Natural killer cell (primary cell): Measurements from ENCODE around the gene KCNT1. TPM values are rescaled to one million over a fixed set of nuclear protein-coding genes. Genes with fewer than 3 reads are reported as not detected.

Source experiments
- ATAC-seq, 3 donors: fragments of 150-1000 bp in 2 of 3; fragments of 200-7000 bp in 1 of 3; cut with Tn5 transposase; 1 replicate in 1 of 3; 2 replicates in 2 of 3; pipeline ENCODE4 v1.10.0; 2021; ENCODE audit warnings: mild to moderate bottlenecking in 2 of 3, moderate library complexity in 2 of 3
- DNase-seq, 2 donors: peaks; one replicate each; pipeline versions ENCODE4 v3.0.0 to v3.0.0-alpha.2; 2013 to 2021; ENCODE audit warnings: mixed read lengths in 1 of 2
- H3K27ac ChIP-seq: one replicate; pipeline ENCODE4 v1.5.1; 2013; ENCODE audit warnings: mild to moderate bottlenecking, low read length
- H3K27me3 ChIP-seq: one replicate; pipeline ENCODE4 v1.6.1; 2013; ENCODE audit warnings: low read length; ENCODE audit not compliant: control insufficient read depth, insufficient read depth
- H3K36me3 ChIP-seq: one replicate; pipeline ENCODE4 v1.6.1; 2013; ENCODE audit warnings: low read length; ENCODE audit not compliant: control insufficient read depth, insufficient read depth
- H3K4me1 ChIP-seq: one replicate; pipeline ENCODE4 v1.6.1; 2013; ENCODE audit warnings: low read length; ENCODE audit not compliant: control insufficient read depth, insufficient read depth
- H3K4me3 ChIP-seq: one replicate; pipeline ENCODE4 v1.5.1; 2013; ENCODE audit warnings: low read length
- H3K9me3 ChIP-seq: one replicate; pipeline ENCODE4 v1.6.1; 2013; ENCODE audit warnings: low read length; ENCODE audit not compliant: control insufficient read depth, insufficient read depth
- H3K27ac Mint-ChIP-seq, 2 donors: one replicate each; pipeline ENCODE4 v1.8.0; 2022; ENCODE audit warnings: mild to moderate bottlenecking in 2 of 2, mixed read lengths in 2 of 2, moderate library complexity in 1 of 2
- H3K27me3 Mint-ChIP-seq, 2 donors: one replicate each; pipeline ENCODE4 v1.8.0; 2022; ENCODE audit warnings: low read depth in 2 of 2, mixed read lengths in 2 of 2
- H3K36me3 Mint-ChIP-seq: one replicate; pipeline ENCODE4 v1.8.0; 2022; ENCODE audit warnings: mixed read lengths
- H3K4me1 Mint-ChIP-seq, 2 donors: one replicate each; pipeline ENCODE4 v1.8.0; 2022; ENCODE audit warnings: mixed read lengths in 2 of 2
- H3K4me3 Mint-ChIP-seq: one replicate; pipeline ENCODE4 v1.8.0; 2022; ENCODE audit warnings: mild to moderate bottlenecking, moderate library complexity, mixed read lengths
- H3K9me3 Mint-ChIP-seq, 2 donors: one replicate each; pipeline ENCODE4 v1.8.0; 2022; ENCODE audit warnings: mixed read lengths in 2 of 2
- WGBS: methylation state at CpG from one replicate; pipeline ENCODE4 v1.1.7; 2013; ENCODE audit warnings: missing lambda C conversion rate; ENCODE audit not compliant: insufficient coverage; 5-methylcytosine and 5-hydroxymethylcytosine counted together
- intact Hi-C: fragments of 100-400 bp; cut with micrococcal nuclease; formaldehyde crosslinking; loops from one replicate; pipeline ENCODE4 v1.14.2; 2022
- total RNA-seq, 4 donors: library from RNA; stranded (reverse); fragments of 120-200 nt in 1 of 4; gene quantifications; one replicate each; pipeline versions ENCODE4 v1.2.3 to v1.2.4, GENCODE V29; 2013 to 2022
- TF ChIP-seq, protein P1 (sequence below): fragments of 200-600 bp; IDR thresholded peaks from one replicate; pipeline ENCODE4 v1.8.0; 2022; ENCODE audit warnings: antibody characterized with exemption

The KCNT1 gene
- total RNA-seq, 3 donors from 2014 or later (not counting 1 experiment from before 2014, with no cell fraction given), result 0.52 to 1.2 (median 0.88) TPM

- H3K36me3 Mint-ChIP-seq, result no peaks in the 10 kb centered on the region
- H3K4me3 Mint-ChIP-seq, result no peak overlapping the region
- intact Hi-C loops, result no loop called here
- H3K36me3 ChIP-seq, result no peaks in the 10 kb centered on the region
- WGBS, result 80% methylated on average over 14 of the region's 14 CpGs
- peaks cover 6% of the 10 kb centered on the region for H3K27me3 ChIP-seq
- DNase-seq, result no peak
- H3K4me1 ChIP-seq, result peaks cover 17% of the 10 kb centered on the region
- no peaks in the 10 kb centered on the region for H3K9me3 ChIP-seq
- no peak overlapping the region for H3K4me3 ChIP-seq
- ATAC-seq, result no peak
- no peak overlapping the region for H3K27ac Mint-ChIP-seq
- TF ChIP-seq, protein P1, sequence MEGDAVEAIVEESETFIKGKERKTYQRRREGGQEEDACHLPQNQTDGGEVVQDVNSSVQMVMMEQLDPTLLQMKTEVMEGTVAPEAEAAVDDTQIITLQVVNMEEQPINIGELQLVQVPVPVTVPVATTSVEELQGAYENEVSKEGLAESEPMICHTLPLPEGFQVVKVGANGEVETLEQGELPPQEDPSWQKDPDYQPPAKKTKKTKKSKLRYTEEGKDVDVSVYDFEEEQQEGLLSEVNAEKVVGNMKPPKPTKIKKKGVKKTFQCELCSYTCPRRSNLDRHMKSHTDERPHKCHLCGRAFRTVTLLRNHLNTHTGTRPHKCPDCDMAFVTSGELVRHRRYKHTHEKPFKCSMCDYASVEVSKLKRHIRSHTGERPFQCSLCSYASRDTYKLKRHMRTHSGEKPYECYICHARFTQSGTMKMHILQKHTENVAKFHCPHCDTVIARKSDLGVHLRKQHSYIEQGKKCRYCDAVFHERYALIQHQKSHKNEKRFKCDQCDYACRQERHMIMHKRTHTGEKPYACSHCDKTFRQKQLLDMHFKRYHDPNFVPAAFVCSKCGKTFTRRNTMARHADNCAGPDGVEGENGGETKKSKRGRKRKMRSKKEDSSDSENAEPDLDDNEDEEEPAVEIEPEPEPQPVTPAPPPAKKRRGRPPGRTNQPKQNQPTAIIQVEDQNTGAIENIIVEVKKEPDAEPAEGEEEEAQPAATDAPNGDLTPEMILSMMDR, result no peak
- no peaks in the 10 kb centered on the region for H3K4me1 Mint-ChIP-seq
- H3K27me3 Mint-ChIP-seq, result peaks cover 5 to 18% of the 10 kb centered on the region in 2 donors
- H3K27ac ChIP-seq, result no peak overlapping the region
- H3K9me3 Mint-ChIP-seq, result no peaks in the 10 kb centered on the region
Observed at GRCh38 chr9:135705376-135705775, 3.4 kb downstream of the KCNT1 start.

DNA sequence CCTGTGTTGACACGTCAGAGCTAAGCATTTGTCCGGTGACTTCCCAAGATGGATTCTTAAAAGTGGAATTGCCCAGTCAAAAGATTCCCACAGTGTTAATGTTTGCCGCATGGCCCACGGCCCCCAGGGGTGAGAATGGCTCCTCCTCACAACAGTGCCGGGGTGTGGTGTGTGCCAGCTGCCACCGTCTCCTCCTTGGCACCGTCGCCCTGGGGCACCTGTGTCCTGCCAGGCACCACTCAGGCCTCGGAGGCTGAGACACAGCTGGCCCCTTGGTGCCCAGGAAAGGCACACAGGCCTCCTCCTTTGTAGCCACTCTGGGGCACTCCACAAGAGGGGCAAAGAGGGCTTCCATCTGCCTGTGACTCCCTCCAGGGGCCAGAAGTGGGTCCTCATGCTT, 4.3 kb downstream of the KCNT1 start:
- Mint-ChIP-seq H3K9me3 (no peaks in the 10 kb centered on the region), H3K4me3 (no peak overlapping the region), H3K4me1 (no peaks in the 10 kb centered on the region), H3K27ac (no peak overlapping the region), H3K27me3 (peaks cover 5 to 18% of the 10 kb centered on the region in 2 donors), H3K36me3 (no peaks in the 10 kb centered on the region)
- H3K4me1 ChIP-seq, result peaks cover 13% of the 10 kb centered on the region
- peaks cover 6% of the 10 kb centered on the region for H3K27me3 ChIP-seq
- no peaks in the 10 kb centered on the region for H3K36me3 ChIP-seq
- no peak for ATAC-seq
- H3K27ac ChIP-seq, result no peak overlapping the region
- no peak for DNase-seq
- 84% methylated on average over 9 of the region's 9 CpGs for WGBS
- TF ChIP-seq, protein P1, result no peak
- no peaks in the 10 kb centered on the region for H3K9me3 ChIP-seq
- H3K4me3 ChIP-seq, result no peak overlapping the region
- intact Hi-C loops, result no loop called here

- Mint-ChIP-seq H3K27ac (no peak overlapping the region), H3K36me3 (no peaks in the 10 kb centered on the region), H3K4me3 (no peak overlapping the region), H3K4me1 (no peaks in the 10 kb centered on the region), H3K9me3 (no peaks in the 10 kb centered on the region), H3K27me3 (peaks cover 8 to 18% of the 10 kb centered on the region in 2 donors)
- Histone ChIP-seq H3K27ac (no peak overlapping the region), H3K4me3 (no peak overlapping the region), H3K36me3 (no peaks in the 10 kb centered on the region), H3K27me3 (peaks cover 3% of the 10 kb centered on the region), H3K4me1 (peaks cover under 1% of the 10 kb centered on the region), H3K9me3 (no peaks in the 10 kb centered on the region)
- WGBS, result 61% methylated on average over 23 of the region's 23 CpGs
- intact Hi-C loops, result no loop called here
- DNase-seq, result no peak
- ATAC-seq, result no peak
- TF ChIP-seq, protein P1, result no peak
Observed at GRCh38 chr9:135707252-135708138, 5.5 kb downstream of the KCNT1 start.
